Right atrium auricular region (tissue), 2 donors: ENCODE measurements around the gene MGAT4B. TPM values are rescaled to one million over a fixed set of nuclear protein-coding genes. Genes with fewer than 3 reads are reported as not detected.

ENCODE experiments used
- DNase-seq: peaks from one replicate; pipeline ENCODE4 v3.0.0-alpha.2; 2019; ENCODE audit warnings: low spot score
- H3K27ac ChIP-seq, 2 donors: fragments of 200-600 bp; sonication (generic); 1 replicate in 1 of 2; 2 replicates in 1 of 2; pipeline ENCODE4 v1.5.1; 2016 to 2019
- H3K27me3 ChIP-seq, 2 donors: fragments of 200-600 bp; sonication (generic); one replicate each; pipeline versions ENCODE4 v1.5.1 to v1.6.0; 2017 to 2019
- H3K36me3 ChIP-seq: fragments of 200-600 bp; sonication (generic); one replicate; pipeline ENCODE4 v1.5.1; 2016
- H3K4me1 ChIP-seq, 2 donors: fragments of 200-600 bp; sonication (generic); one replicate each; pipeline versions ENCODE4 v1.5.1 to v1.6.0; 2017 to 2019
- H3K4me3 ChIP-seq, 2 donors: fragments of 200-600 bp; sonication (generic); 1 replicate in 1 of 2; 2 replicates in 1 of 2; pipeline ENCODE4 v1.5.1; 2017 to 2019; ENCODE audit warnings: mild to moderate bottlenecking in 1 of 2, moderate library complexity in 1 of 2
- H3K9me3 ChIP-seq, 2 donors: fragments of 200-600 bp; sonication (generic); one replicate each; pipeline ENCODE4 v1.5.1; 2019
- total RNA-seq, 2 donors: library from RNA; depleted of rRNA; stranded (reverse); fragments of >200 nt; gene quantifications; one replicate each; pipeline ENCODE4 v1.1.0, GENCODE V29; 2016
- TF ChIP-seq, protein P1 (sequence below), 2 donors: fragments of 200-600 bp; sonication (generic); IDR thresholded peaks; one replicate each; pipeline ENCODE4 v1.5.1; 2019; ENCODE audit warnings: antibody characterized with exemption in 2 of 2

MGAT4B gene
- total RNA-seq, 2 donors from 2014 or later = 71.7 to 77.1 TPM

DNA sequence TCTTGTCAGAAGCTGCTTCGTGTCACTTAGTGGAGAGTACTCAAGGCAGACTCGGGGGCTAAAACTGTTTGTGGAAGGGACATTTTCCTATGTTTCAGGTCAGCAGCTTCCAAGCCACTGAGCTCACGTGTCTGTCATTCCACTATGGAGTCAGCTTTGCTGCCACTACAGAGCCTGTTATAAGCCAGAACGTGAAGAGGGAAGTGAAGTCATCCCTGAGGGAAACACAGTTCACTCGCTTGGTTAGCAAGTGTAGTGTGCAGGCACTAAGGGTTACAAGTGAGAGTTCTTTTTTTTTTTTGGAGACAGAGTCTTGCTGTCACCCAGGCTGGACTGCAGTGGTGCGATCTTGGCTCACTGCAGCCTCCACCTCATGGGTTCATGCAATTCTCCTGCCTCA, 37.4 kb downstream of the MGAT4B start:
- Histone ChIP-seq H3K4me1 (peaks cover 0 to 31% of the 10 kb centered on the region in 2 donors), H3K36me3 (peaks cover 74% of the 10 kb centered on the region), H3K27ac (no peak overlapping the region), H3K4me3 (no peak overlapping the region), H3K27me3 (no peaks in the 10 kb centered on the region), H3K9me3 (no peaks in the 10 kb centered on the region)
- TF ChIP-seq, protein P1, sequence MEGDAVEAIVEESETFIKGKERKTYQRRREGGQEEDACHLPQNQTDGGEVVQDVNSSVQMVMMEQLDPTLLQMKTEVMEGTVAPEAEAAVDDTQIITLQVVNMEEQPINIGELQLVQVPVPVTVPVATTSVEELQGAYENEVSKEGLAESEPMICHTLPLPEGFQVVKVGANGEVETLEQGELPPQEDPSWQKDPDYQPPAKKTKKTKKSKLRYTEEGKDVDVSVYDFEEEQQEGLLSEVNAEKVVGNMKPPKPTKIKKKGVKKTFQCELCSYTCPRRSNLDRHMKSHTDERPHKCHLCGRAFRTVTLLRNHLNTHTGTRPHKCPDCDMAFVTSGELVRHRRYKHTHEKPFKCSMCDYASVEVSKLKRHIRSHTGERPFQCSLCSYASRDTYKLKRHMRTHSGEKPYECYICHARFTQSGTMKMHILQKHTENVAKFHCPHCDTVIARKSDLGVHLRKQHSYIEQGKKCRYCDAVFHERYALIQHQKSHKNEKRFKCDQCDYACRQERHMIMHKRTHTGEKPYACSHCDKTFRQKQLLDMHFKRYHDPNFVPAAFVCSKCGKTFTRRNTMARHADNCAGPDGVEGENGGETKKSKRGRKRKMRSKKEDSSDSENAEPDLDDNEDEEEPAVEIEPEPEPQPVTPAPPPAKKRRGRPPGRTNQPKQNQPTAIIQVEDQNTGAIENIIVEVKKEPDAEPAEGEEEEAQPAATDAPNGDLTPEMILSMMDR (IDR thresholded peaks at IDR 0.05) = no peak
- no peak for DNase-seq

DNA sequence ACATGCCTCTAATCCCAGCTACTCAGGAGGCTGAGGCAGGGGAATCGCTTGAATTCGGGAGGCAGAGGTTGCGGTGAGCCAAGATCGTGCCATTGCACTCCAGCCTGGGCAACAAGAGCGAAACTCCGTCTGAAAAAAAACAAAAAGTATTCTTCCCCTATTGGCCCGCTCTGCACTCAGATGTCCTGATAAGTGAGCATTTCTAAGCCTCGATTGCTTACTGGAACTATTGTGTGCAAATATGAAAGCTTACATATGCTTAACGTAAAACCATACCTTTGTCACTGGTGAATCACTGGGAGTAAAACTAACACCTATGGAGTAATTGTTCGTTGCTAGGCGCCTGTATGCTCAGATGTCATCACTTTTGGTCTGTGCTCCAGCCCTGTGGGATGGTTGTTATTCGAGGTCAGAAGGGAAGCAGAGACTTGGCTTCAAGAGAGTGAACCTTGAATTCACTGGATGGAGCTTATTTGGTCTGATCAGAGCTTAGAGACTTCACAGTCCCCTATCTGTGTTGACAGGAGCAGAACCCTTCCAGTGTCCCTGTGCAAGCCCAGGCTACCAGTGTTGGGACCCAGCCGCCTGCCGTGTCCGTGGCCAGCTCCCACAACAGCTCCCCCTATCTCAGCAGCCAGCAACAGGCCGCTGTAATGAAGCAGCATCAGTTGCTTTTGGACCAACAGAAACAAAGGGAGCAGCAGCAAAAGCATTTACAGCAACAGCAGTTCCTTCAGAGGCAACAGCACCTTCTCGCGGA, 38.2 kb downstream of the MGAT4B start:
- Histone ChIP-seq H3K4me3 (no peak overlapping the region), H3K27ac (no peak overlapping the region), H3K4me1 (peaks cover 0 to 39% of the 10 kb centered on the region in 2 donors), H3K9me3 (no peaks in the 10 kb centered on the region), H3K27me3 (no peaks in the 10 kb centered on the region), H3K36me3 (peaks cover 66% of the 10 kb centered on the region)
- DNase-seq = no peak
- TF ChIP-seq, protein P1 (IDR thresholded peaks at IDR 0.05) = peak in 1 of 2 donors; percentile 38

DNA sequence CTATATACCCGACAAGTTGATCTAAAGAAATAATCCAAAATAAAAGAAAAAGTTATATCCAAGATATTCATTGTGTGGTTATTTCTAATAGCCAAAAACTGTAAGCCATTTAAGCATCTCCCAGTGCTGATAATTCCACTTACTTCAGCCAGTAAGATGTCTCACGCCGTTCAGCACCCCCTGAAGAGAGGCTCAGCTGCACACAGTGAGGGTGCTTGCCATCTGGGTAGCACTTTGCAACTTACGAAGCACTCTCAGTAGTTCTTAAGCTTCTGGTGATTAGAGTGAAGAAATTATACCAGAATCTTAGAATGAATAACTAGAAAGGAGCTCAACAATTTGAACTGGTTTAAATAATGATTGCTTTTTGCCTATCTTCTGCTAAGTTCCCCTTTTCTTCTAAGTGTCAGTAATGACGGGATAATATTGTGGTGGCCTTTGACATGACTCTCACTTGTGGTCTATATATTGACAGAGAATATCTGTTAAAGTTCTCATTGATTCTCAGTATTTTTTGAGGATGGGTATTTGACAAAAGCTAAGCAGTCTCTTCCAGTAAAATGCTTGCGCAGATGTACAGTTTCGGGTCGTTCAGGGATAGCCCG, 39.1 kb downstream of the MGAT4B start:
- peaks cover 0 to 48% of the 10 kb centered on the region in 2 donors for H3K4me1 ChIP-seq
- H3K27ac ChIP-seq = no peak overlapping the region
- no peaks in the 10 kb centered on the region for H3K9me3 ChIP-seq
- H3K27me3 ChIP-seq = no peaks in the 10 kb centered on the region
- no peak for DNase-seq
- peaks cover 57% of the 10 kb centered on the region for H3K36me3 ChIP-seq
- H3K4me3 ChIP-seq = no peak overlapping the region
- TF ChIP-seq, protein P1 (IDR thresholded peaks at IDR 0.05) = no peak

DNA sequence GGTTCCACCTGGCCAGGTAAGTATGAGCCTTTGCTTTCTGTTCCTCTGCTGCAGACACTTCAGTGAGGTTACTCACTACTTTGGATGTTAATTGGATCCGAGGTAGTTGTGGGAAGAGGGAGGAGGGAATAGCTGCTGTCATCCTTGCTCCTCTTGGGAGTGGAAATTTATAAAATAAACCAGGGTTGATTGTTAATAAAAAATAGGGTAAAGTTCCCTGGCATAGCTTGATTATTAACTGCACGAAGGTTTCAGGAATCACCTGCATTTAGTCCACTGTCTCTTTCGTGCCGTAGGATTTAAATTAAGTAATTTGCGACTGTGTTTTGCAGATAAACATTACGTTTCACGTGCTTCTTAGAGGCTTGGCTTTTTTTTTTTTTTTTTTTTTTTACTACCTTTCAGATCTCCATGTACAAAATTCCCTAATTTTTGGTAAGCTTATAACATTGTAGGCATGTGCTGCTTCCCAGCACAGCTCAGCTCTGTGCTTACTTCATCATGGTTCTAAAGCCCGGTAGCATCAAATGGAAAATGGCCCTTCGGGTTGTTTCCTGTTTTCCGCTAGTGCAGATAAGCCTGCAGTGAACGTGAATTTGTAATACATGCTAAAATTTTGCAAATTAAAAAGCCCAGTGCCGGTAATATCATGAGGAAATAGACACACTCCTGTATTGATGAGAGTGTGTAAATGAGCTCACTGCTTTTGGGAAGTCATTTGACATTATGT, 39.8 kb downstream of the MGAT4B start:
- Histone ChIP-seq H3K9me3 (no peaks in the 10 kb centered on the region), H3K4me3 (no peak overlapping the region), H3K27ac (peak overlapping the region in 1 of 2 donors; percentile 59), H3K4me1 (peaks cover 0 to 55% of the 10 kb centered on the region in 2 donors), H3K36me3 (peaks cover 50% of the 10 kb centered on the region), H3K27me3 (no peaks in the 10 kb centered on the region)
- DNase-seq = no peak
- TF ChIP-seq, protein P1 (IDR thresholded peaks at IDR 0.05) = no peak

DNA sequence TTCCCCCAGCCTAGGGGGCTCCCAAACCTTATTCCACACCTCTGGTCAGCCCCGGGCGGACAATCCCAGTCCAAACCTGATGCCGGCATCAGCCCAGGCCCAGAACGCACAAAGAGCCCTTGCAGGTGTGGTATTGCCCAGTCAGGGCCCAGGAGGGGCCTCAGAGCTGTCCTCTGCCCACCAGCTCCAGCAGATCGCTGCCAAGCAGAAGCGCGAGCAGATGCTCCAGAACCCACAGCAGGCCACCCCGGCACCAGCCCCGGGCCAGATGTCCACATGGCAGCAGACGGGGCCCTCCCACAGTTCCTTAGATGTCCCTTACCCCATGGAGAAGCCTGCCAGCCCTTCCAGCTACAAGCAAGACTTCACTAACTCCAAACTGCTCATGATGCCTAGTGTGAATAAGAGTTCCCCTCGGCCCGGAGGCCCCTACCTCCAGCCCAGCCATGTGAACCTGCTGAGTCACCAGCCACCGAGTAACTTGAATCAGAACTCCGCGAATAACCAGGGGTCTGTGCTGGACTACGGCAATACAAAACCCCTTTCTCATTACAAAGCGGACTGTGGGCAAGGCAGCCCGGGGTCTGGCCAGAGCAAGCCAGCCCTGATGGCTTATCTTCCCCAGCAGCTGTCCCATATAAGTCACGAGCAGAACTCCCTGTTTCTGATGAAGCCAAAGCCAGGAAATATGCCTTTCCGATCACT, 40.5 kb downstream of the MGAT4B start:
- TF ChIP-seq, protein P1 (IDR thresholded peaks at IDR 0.05) = no peak
- H3K4me1 ChIP-seq = peaks cover 0 to 59% of the 10 kb centered on the region in 2 donors

More for the DNA sequence above, 40.5 kb downstream of the MGAT4B start:
- H3K27ac ChIP-seq = peak overlapping the region; percentile 58 to 59
- H3K27me3 ChIP-seq = no peaks in the 10 kb centered on the region
- H3K36me3 ChIP-seq = peaks cover 43% of the 10 kb centered on the region
- no peak overlapping the region for H3K4me3 ChIP-seq
- DNase-seq = no peak
- no peaks in the 10 kb centered on the region for H3K9me3 ChIP-seq
